ENCODE measurements around the gene APOA1.

Gene APOA1

DNA sequence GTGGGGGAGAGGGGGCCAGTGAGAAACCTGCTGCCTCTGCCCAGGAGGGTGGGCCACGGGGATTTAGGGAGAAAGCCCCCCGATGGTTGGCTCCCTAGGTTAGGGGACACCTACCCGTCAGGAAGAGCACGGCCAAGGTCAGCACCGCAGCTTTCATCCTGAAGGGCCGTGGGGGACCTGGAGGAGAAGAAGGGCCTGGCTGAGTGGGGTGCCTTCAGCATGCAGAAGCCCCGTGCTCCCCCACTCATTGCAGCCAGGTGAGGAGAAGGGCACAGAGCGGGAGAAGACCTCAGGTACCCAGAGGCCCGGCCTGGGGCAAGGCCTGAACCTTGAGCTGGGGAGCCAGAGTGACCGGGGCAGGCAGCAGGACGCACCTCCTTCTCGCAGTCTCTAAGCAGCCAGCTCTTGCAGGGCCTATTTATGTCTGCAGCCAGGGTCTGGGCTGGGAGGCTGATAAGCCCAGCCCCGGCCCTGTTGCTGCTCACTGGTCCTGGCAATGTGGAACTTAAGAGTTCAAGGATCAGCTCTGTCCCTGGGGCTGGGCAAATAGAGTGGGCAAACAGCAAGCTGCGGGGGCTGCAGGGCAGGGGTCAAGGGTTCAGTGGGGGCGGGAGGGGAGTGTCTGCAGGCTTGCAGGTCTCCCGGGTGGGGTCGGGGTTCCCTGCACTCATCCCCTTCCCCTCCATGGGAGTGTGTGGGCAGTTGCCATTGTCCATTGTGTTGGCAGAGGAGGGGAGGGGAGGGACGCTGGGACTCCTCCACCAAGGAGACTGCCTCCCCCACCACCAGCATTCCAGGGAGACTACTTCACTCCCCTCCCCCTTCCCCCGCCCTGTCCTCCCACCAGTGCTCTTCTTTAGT is at the start of gene APOA1:
APOA1 (minus strand) TSS at position 392 of the 861 bp plus-strand sequence; CDS start at position 157, 235 bp downstream.
- FAIRE-seq = no peak

GRCh38 chr11:116885951-116886655 is 48.7 kb upstream of the APOA1 start:
- FAIRE-seq = peak; percentile 49
- no peak for DNase-seq (ENCODE audit: insufficient read length, low spot score)

More for the DNA sequence above, at the start of gene APOA1:
- no peak for DNase-seq (ENCODE audit: insufficient read length, low spot score)

DNA sequence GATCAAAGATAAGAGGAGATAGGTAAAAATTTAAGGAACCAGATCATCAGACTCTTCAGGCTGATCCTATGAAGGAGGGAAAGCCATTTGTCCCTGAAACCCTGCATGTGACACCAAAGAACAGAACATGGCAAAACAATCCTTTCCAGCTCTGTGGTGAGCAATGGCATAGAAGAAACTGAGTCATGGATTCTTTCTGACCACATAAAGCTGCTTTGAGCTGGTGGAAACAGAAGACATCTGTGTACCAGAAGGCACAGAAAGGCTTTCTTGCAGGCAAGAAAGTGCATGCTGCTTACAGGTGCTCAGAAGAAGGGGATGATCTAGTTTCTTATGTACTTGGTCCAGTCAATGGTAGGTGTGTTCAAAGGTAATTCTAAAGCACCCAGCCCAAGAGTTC is 45.0 kb upstream of the APOA1 start:
- DNase-seq (ENCODE audit: insufficient read length, low spot score) (no peak), FAIRE-seq (no peak)

GRCh38 chr11:116881143-116881542 is 43.7 kb upstream of the APOA1 start:
- DNase-seq (ENCODE audit: insufficient read length, low spot score) (no peak), FAIRE-seq (no peak)

- peak; percentile 65 for DNase-seq (ENCODE audit: insufficient read length, low spot score)
- FAIRE-seq = no peak
These were observed 42.6 kb upstream of the APOA1 start for GRCh38 chr11:116879800-116880625.

- FAIRE-seq = no peak
- DNase-seq (ENCODE audit: insufficient read length, low spot score) = no peak
These were observed 39.2 kb upstream of the APOA1 start for GRCh38 chr11:116876656-116877055.

DNA sequence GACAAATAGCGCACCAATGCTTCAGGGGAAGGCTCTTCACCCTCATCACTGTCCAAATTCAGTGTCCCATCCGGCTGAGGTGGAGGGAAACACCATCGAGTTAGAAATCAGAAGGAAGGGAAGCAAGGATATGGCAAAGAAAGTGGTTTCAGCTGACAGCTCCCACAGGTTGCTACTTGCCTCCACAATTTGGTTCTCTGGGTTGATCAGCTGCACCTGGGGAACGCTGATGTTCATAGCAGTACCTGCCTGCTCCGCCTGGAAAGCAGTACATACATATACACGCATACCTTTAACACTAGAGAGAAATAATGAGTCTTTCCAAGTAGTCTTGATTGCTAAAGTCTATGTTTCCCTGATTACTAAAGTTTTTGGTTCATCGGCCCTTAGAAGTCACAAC is 37.8 kb upstream of the APOA1 start:
- FAIRE-seq (no peak), DNase-seq (ENCODE audit: insufficient read length, low spot score) (no peak)

GRCh38 chr11:116874251-116874650 is 36.8 kb upstream of the APOA1 start:
- DNase-seq (ENCODE audit: insufficient read length, low spot score) (no peak), FAIRE-seq (no peak)

- DNase-seq (ENCODE audit: insufficient read length, low spot score) (no peak), FAIRE-seq (no peak)
These were observed 36.0 kb upstream of the APOA1 start for GRCh38 chr11:116873381-116873780.

DNA sequence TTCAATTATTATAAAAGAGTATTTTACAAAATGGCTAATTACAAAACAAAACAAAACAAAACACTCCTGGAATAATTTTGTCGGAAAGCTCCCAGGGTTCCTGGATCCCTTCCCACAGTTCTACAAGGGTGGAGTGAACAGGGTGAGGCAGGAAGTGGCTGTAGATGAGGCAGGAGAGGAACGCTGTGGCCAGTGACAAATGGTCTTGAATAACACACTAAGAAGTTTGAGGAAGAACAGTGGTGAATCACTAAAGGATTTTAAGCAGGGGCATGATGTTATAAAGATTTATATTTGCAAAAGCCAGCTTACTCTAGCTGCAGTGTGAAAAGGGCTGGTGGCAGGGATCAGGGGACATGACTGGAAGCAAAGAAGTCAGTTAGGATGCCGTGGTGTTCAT is 33.8 kb upstream of the APOA1 start:
- FAIRE-seq (no peak), DNase-seq (ENCODE audit: insufficient read length, low spot score) (no peak)

GRCh38 chr11:116870054-116870453 is 32.6 kb upstream of the APOA1 start:
- DNase-seq (ENCODE audit: insufficient read length, low spot score) (no peak), FAIRE-seq (no peak)

DNA sequence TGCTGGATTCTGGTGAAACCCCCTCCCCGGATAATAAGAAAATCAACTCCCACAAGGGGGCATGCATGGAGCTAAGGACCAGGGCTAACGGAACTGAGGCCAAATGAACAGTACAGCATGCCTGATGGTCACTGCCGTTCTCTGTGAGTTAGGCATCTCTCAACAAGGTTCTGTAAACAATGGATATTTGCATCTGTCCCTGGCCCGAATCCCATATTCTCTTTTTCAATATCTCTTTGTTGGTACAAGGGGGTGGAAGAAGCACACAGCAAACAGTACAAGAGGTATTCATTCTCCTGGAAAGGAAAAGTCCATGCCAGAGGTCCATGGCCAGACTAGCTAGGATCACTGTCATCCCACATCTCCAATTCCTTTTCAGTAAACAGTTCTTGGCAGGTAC is 32.2 kb upstream of the APOA1 start:
- DNase-seq (ENCODE audit: insufficient read length, low spot score) (no peak), FAIRE-seq (no peak)

GRCh38 chr11:116868066-116868465 is 30.6 kb upstream of the APOA1 start:
- FAIRE-seq (no peak), DNase-seq (ENCODE audit: insufficient read length, low spot score) (no peak)

- FAIRE-seq = no peak
These were observed 30.2 kb upstream of the APOA1 start for GRCh38 chr11:116867619-116868018.

GRCh38 chr11:116866804-116867455 is 29.5 kb upstream of the APOA1 start:
- FAIRE-seq (no peak), DNase-seq (ENCODE audit: insufficient read length, low spot score) (no peak)

More at GRCh38 chr11:116867619-116868018, 30.2 kb upstream of the APOA1 start:
- DNase-seq (ENCODE audit: insufficient read length, low spot score) = no peak

DNA sequence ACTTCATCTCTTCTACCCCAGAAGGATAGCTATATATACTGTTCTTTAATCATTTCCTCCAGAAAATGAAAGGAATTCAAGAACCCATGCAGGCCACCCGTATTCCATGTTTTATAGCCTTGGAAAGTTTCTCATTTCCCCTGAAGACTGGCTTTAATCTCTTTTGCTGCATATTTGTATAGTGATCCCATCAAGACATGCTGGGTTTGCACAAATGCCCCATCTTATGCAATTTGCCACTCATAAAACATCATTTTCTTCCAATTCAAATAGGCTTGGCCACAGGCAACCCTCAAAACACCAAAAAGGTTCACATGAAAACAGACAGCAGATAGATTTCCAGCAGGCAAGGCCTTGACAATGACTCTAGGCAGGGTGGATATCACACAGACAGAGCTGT is 28.3 kb upstream of the APOA1 start:
- FAIRE-seq = no peak

GRCh38 chr11:116864531-116864930 is 27.1 kb upstream of the APOA1 start:
- FAIRE-seq (no peak), DNase-seq (ENCODE audit: insufficient read length, low spot score) (no peak)

More for the DNA sequence above, 28.3 kb upstream of the APOA1 start:
- no peak for DNase-seq (ENCODE audit: insufficient read length, low spot score)

GRCh38 chr11:116862951-116863350 is 25.5 kb upstream of the APOA1 start:
- DNase-seq (ENCODE audit: insufficient read length, low spot score) (no peak), FAIRE-seq (no peak)

DNA sequence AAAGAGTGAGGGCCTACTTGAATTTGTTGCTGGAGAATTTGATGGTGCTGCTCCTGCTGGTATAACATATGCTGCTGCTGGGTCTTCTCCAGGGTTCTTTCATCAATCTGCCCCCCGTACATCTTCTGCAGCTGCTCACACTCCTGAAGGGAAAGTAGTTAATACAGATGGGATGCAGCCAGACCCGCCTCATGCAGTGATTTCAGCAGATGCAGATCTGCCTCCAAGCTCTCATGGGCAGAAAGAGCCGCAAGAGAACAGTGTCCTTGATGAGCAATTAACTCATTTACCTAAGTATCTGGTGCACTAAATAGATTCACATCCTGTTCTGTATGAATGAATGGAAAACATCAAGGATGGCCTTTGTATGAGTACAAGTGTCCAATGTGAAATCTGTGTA is 24.8 kb upstream of the APOA1 start:
- no peak for FAIRE-seq
- DNase-seq (ENCODE audit: insufficient read length, low spot score) = no peak

GRCh38 chr11:116861539-116861938 is 24.1 kb upstream of the APOA1 start:
- no peak for FAIRE-seq

GRCh38 chr11:116860303-116860702 is 22.9 kb upstream of the APOA1 start:
- no peak for DNase-seq (ENCODE audit: insufficient read length, low spot score)
- FAIRE-seq = no peak

More at GRCh38 chr11:116861539-116861938, 24.1 kb upstream of the APOA1 start:
- DNase-seq (ENCODE audit: insufficient read length, low spot score) = no peak
